SK-N-SH (cell line): ENCODE measurements around the gene TPM4. TPM values are rescaled to one million over a fixed set of nuclear protein-coding genes. Genes with fewer than 3 reads are reported as not detected.

Experiments
- CTCF ChIA-PET: fragments of 300-600, 350-600 bp; formaldehyde crosslinking; extraction: SDS; loops from one replicate; lab custom pipeline; 2021; lab: Yijun Ruan, JAX
- POLR2A ChIA-PET: fragments of 350-600 bp; sonication (Branson Sonifier 250); formaldehyde crosslinking; extraction: SDS; loops from one replicate; lab custom pipeline; 2020; ENCODE audit warnings: antibody characterized with exemption, inconsistent platforms; lab: Yijun Ruan, JAX
- DNase-seq: peaks from one replicate; pipeline ENCODE4 v3.0.0; 2012
- H2AFZ ChIP-seq: fragments of 200-600 bp; sonication (generic); 2 replicates; pipeline ENCODE4 v1.8.1; 2016; ENCODE audit warnings: antibody characterized with exemption, mild to moderate bottlenecking, low read depth
- H3F3A ChIP-seq: fragments of 200-600 bp; sonication (generic); replicated peaks from 2 replicates; pipeline ENCODE3; 2016; ENCODE audit warnings: antibody characterized with exemption, mild to moderate bottlenecking; ENCODE audit not compliant: insufficient read depth
- H3K27ac ChIP-seq, 2 experiments: fragments of 200-500 bp in 1 of 2; fragments of 200-600 bp in 1 of 2; sonication (Bioruptor generic) in 1 of 2; sonication (generic), shearing (Covaris generic) in 1 of 2; 2 replicates each; pipeline versions ENCODE4 v1.5.1 to v1.6.1; 2014 to 2016; ENCODE audit warnings: low read depth in 2 of 2, inconsistent platforms in 1 of 2, low read length in 1 of 2, mild to moderate bottlenecking in 1 of 2, mixed read lengths in 1 of 2
- H3K27me3 ChIP-seq: fragments of 200-600 bp; sonication (generic), shearing (Covaris generic); 2 replicates; pipeline ENCODE4 v1.6.1; 2016; ENCODE audit warnings: mixed run types; ENCODE audit not compliant: insufficient read depth
- H3K36me3 ChIP-seq, 2 experiments: fragments of 200-500 bp in 1 of 2; fragments of 200-600 bp in 1 of 2; sonication (Bioruptor generic) in 1 of 2; sonication (generic) in 1 of 2; replicated peaks in 1 of 2; 2 replicates each; pipeline versions ENCODE3 to v1.5.1; 2014 to 2016; ENCODE audit warnings: low read length in 1 of 2, mild to moderate bottlenecking in 1 of 2; ENCODE audit not compliant: insufficient read depth in 2 of 2, control insufficient read depth in 1 of 2
- H3K4me1 ChIP-seq, 2 experiments: fragments of 200-500 bp in 1 of 2; fragments of 200-600 bp in 1 of 2; sonication (Bioruptor generic) in 1 of 2; sonication (generic), shearing (Covaris generic) in 1 of 2; 2 replicates each; pipeline versions ENCODE4 v1.5.1 to v1.6.1; 2014 to 2016; ENCODE audit warnings: low read depth in 1 of 2, low read length in 1 of 2, mixed run types in 1 of 2; ENCODE audit not compliant: insufficient read depth in 2 of 2, control insufficient read depth in 1 of 2
- H3K4me2 ChIP-seq: fragments of 200-600 bp; sonication (generic), shearing (Covaris generic); 2 replicates; pipeline ENCODE4 v1.6.1; 2017; ENCODE audit warnings: mixed run types
- H3K4me3 ChIP-seq, 2 experiments: fragments of 200-500 bp in 1 of 2; fragments of 200-600 bp in 1 of 2; sonication (Bioruptor generic) in 1 of 2; sonication (generic), shearing (Covaris generic) in 1 of 2; 2 replicates each; pipeline versions ENCODE4 v1.5.1 to v1.8.1; 2014 to 2016; ENCODE audit warnings: low read depth in 2 of 2, inconsistent platforms in 1 of 2, low read length in 1 of 2, mild to moderate bottlenecking in 1 of 2, mixed read lengths in 1 of 2, moderate library complexity in 1 of 2
- H3K79me2 ChIP-seq: fragments of 200-600 bp; sonication (generic); 2 replicates; pipeline ENCODE4 v1.8.1; 2017; ENCODE audit warnings: mild to moderate bottlenecking; ENCODE audit not compliant: insufficient read depth
- H3K9ac ChIP-seq: fragments of 200-600 bp; sonication (generic); 2 replicates; pipeline ENCODE4 v1.6.1; 2017; ENCODE audit warnings: mixed run types
- H3K9me2 ChIP-seq: fragments of 200-600 bp; sonication (generic); 2 replicates; pipeline ENCODE4 v1.6.1; 2017; ENCODE audit warnings: mixed run types
- H3K9me3 ChIP-seq: fragments of 200-600 bp; sonication (generic); 2 replicates; pipeline ENCODE4 v1.6.1; 2017; ENCODE audit warnings: mixed run types, mild to moderate bottlenecking, moderate library complexity
- H4K20me1 ChIP-seq: fragments of 200-600 bp; sonication (generic); 2 replicates; pipeline ENCODE4 v1.6.1; 2017; ENCODE audit warnings: mild to moderate bottlenecking, mixed run types; ENCODE audit not compliant: insufficient read depth
- CHD2 ChIP-seq: fragments of 150-350 bp; IDR thresholded peaks from 2 replicates; pipeline ENCODE4 v1.6.1; 2018; ENCODE audit warnings: low read length; ENCODE audit not compliant: partially characterized antibody
- ELF1 ChIP-seq: IDR thresholded peaks from 2 replicates; pipeline ENCODE4 v1.4.0; 2012
- EP300 ChIP-seq, 2 experiments: IDR thresholded peaks; 2 replicates each; pipeline versions ENCODE4 v1.4.0 to v1.6.1; 2012; ENCODE audit warnings: borderline replicate concordance in 1 of 2, low read depth in 1 of 2, low read length in 1 of 2
- GABPA ChIP-seq: IDR thresholded peaks from 2 replicates; pipeline ENCODE4 v1.4.0; 2012; ENCODE audit warnings: low read depth, mild to moderate bottlenecking
- GATA2 ChIP-seq: sonication (generic); formaldehyde crosslinking; IDR thresholded peaks from 2 replicates; pipeline ENCODE4 v1.5.0; 2020; ENCODE audit warnings: mild to moderate bottlenecking, missing genetic modification reagents
- IRF3 ChIP-seq: fragments of 150-350 bp; IDR thresholded peaks from 2 replicates; pipeline ENCODE4 v1.6.1; 2016; ENCODE audit warnings: mild to moderate bottlenecking, low read depth, low read length
- JUND ChIP-seq: IDR thresholded peaks from 2 replicates; pipeline ENCODE4 v1.4.0; 2012
- MAX ChIP-seq: IDR thresholded peaks from 2 replicates; pipeline ENCODE4 v1.4.0; 2012; ENCODE audit warnings: low read depth
- MEF2A ChIP-seq: IDR thresholded peaks from 2 replicates; pipeline ENCODE4 v1.4.0; 2012; ENCODE audit warnings: low read depth, borderline replicate concordance
- NFIC ChIP-seq: IDR thresholded peaks from 2 replicates; pipeline ENCODE4 v1.4.0; 2012; ENCODE audit warnings: borderline replicate concordance
- PBX3 ChIP-seq: IDR thresholded peaks from 2 replicates; pipeline ENCODE4; 2012
- POLR2AphosphoS5 ChIP-seq: IDR thresholded peaks from 2 replicates; pipeline ENCODE4 v1.6.1; 2012; ENCODE audit warnings: low read depth, low read length
- RAD21 ChIP-seq: IDR thresholded peaks from 2 replicates; pipeline ENCODE4 v1.6.1; 2012; ENCODE audit warnings: mild to moderate bottlenecking, low read length
- RCOR1 ChIP-seq: fragments of 150-350 bp; IDR thresholded peaks from 2 replicates; pipeline ENCODE4 v1.6.1; 2017; ENCODE audit warnings: antibody characterized with exemption, low read length
- RFX5 ChIP-seq: IDR thresholded peaks from 2 replicates; pipeline ENCODE4 v1.6.1; 2012; ENCODE audit warnings: mild to moderate bottlenecking, improper control_type of control experiment, low read length
- RXRA ChIP-seq: IDR thresholded peaks from 2 replicates; pipeline ENCODE4 v1.4.0; 2012; ENCODE audit warnings: low read depth, mild to moderate bottlenecking, borderline replicate concordance
- SIN3A ChIP-seq: IDR thresholded peaks from 2 replicates; pipeline ENCODE4 v1.6.1; 2012; ENCODE audit warnings: low read depth, mild to moderate bottlenecking, low read length, moderate library complexity, borderline replicate concordance
- SMC3 ChIP-seq: IDR thresholded peaks from 2 replicates; pipeline ENCODE4 v1.6.1; 2012; ENCODE audit warnings: low read depth, low read length, improper control_type of control experiment
- TCF12 ChIP-seq: IDR thresholded peaks from 2 replicates; pipeline ENCODE4 v1.4.0; 2012
- TEAD4 ChIP-seq: IDR thresholded peaks from 2 replicates; pipeline ENCODE4 v1.4.0; 2012; ENCODE audit warnings: mild to moderate bottlenecking, borderline replicate concordance; ENCODE audit not compliant: insufficient read depth
- USF1 ChIP-seq: IDR thresholded peaks from 2 replicates; pipeline ENCODE4 v1.4.0; 2012; ENCODE audit warnings: low read depth, borderline replicate concordance
- USF2 ChIP-seq: fragments of 150-350 bp; IDR thresholded peaks from 2 replicates; pipeline ENCODE4 v1.6.1; 2017; ENCODE audit warnings: antibody characterized with exemption, low read length, low read depth, borderline replicate concordance
- YY1 ChIP-seq: IDR thresholded peaks from 2 replicates; pipeline ENCODE4 v1.4.0; 2012; ENCODE audit warnings: low read depth, mild to moderate bottlenecking
- ZBTB33 ChIP-seq: IDR thresholded peaks from 2 replicates; pipeline ENCODE4 v1.4.0; 2012; ENCODE audit warnings: low read depth, borderline replicate concordance
- WGBS: methylation state at CpG from one replicate; pipeline ENCODE4 v1.1.6; 2017; ENCODE audit warnings: low lambda C conversion rate; 5-methylcytosine and 5-hydroxymethylcytosine counted together
- polyA plus RNA-seq, 3 experiments: library from polyadenylated mRNA; depleted of rRNA; stranded (reverse); fragments of >200 nt; gene quantifications; 2 replicates each; pipeline ENCODE4 v1.2.3, GENCODE V29; 2012

TPM4 gene
- polyA plus RNA-seq, 1 of the 3 experiments (the other 2 are of a cell fraction): 440 TPM

- no peak for TF ChIP-seq IRF3
- TF ChIP-seq USF1: no peak
- no peak for TF ChIP-seq MEF2A
- no peak for TF ChIP-seq YY1
Measured at GRCh38 chr19:16106121-16106520, 29.8 kb downstream of the TPM4 start (continued).

- no peaks in the 10 kb centered on the region for H3K9me2 ChIP-seq
- peaks cover 45% of the 10 kb centered on the region for H3K79me2 ChIP-seq
- H3K4me2 ChIP-seq: peak within 1 kb of the TSS; percentile 98
- no peaks in the 10 kb centered on the region for H3K27me3 ChIP-seq
- peak within 1 kb of the TSS; percentile 66 to 74 for H3K27ac ChIP-seq
- H3K4me1 ChIP-seq: peaks cover 9 to 10% of the 10 kb centered on the region in 2 experiments
- peak; percentile 99 for DNase-seq
- H3K9ac ChIP-seq: peak within 1 kb of the TSS; percentile 95
- H3K4me3 ChIP-seq: peak within 1 kb of the TSS; percentile 82 to 100
- H2AFZ ChIP-seq: peak within 1 kb of the TSS; percentile 99
- 9% methylated on average over 15 of the region's 81 CpGs for WGBS
- H4K20me1 ChIP-seq: no peaks in the 10 kb centered on the region
- H3K36me3 ChIP-seq: peaks cover 2 to 6% of the 10 kb centered on the region in 2 experiments
- ChIA-PET CTCF (interaction anchor here (0.6 to 4.7 kb wide), 19 partner anchors 9 to 87 kb away, joined by 3 to 29 read pairs (median 3); partner anchors contain the start of gene TPM4), POLR2A (interaction anchor here (1.0 kb wide), 1 partner anchor 74 kb away, joined by 3 read pairs; the partner anchor contains the start of gene FAM32A)
- no peaks in the 10 kb centered on the region for H3K9me3 ChIP-seq
- peaks cover 10% of the 10 kb centered on the region for H3F3A ChIP-seq
- TF ChIP-seq GATA2 (CRISPR knock-in tag): no peak
- TF ChIP-seq PBX3: peak; percentile 100
- peak; percentile 44; the same call in 1 of the 2 replicates for TF ChIP-seq POLR2AphosphoS5
- no peak for TF ChIP-seq RCOR1
- no peak for TF ChIP-seq USF1
- TF ChIP-seq NFIC: peak; percentile 93
- TF ChIP-seq ZBTB33: peak; percentile 48; the same call in 1 of the 2 replicates
- no peak; the same call in 1 of the 2 replicates for TF ChIP-seq YY1
- TF ChIP-seq TCF12: no peak
- TF ChIP-seq ELF1: peak; percentile 80
- TF ChIP-seq RFX5: peak; percentile 61; the same call in 1 of the 2 replicates
- no peak for TF ChIP-seq TEAD4
- TF ChIP-seq RXRA: no peak
- TF ChIP-seq GABPA: peak; percentile 73
- TF ChIP-seq EP300 (IDR thresholded peaks at IDR 0.05; ENCODE audit: borderline replicate concordance in 1 of 2, low read depth in 1 of 2, low read length in 1 of 2): no peak
- TF ChIP-seq MEF2A: no peak
- peak; percentile 87 for TF ChIP-seq CHD2
- peak; percentile 62 for TF ChIP-seq RAD21
- TF ChIP-seq JUND: no peak
- peak; percentile 78 for TF ChIP-seq SMC3
- TF ChIP-seq MAX: peak; percentile 91
- TF ChIP-seq SIN3A: no peak; the same call in 1 of the 2 replicates
- no peak for TF ChIP-seq USF2
Measured at GRCh38 chr19:16111160-16111908, 35.0 kb downstream of the TPM4 start, which contains the start of gene RAB8A. Gene RAB8A (plus strand): TSS chr19:16111889. CDS start chr19:16111902, 13 bp downstream.
